Fibroblast of skin of scalp (primary cell): ENCODE data around the gene ITSN1.

Experiments
- DNase-seq: peaks from one replicate; pipeline ENCODE4 v3.0.0-alpha.2; 2013

ITSN1 gene

DNA sequence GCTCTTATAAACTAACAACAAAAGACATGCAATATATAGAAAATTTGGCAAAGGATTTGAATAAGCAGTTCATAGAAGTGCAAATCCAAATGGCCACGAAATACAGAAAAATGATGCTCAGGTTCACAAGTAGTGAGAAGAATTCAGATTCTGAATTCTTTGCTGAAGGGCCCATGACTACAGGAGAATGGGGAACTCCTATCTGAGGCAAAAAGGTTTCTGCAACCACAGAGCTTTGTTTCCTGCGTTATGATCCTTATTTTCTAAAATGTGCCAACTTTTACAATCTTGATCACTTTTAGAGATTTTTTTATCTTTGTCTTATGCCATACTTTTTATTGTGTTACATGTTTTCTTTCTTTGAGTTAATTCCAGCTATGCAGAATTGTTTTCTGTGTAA is 91.3 kb downstream of the ITSN1 start:
- no peak for DNase-seq

DNA sequence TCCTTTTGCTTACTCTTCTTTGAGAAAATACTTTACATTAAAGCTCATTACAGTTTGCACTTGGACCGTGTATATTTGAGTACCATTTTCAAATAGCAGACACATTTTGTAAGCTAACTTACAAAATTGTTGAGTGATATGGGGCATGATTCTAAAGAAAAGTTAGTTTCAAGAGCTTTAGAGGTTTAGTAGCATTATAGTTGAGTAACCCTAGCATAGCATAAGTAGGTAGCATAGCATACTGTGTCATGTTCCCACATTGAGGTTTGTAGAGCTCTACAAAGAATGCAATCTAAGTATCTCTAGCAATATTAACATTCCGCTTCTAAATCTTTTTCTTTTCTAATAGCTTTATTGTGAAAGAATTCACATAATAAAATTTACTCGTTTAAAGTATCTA is 92.0 kb downstream of the ITSN1 start:
- DNase-seq = peak; percentile 33

DNA sequence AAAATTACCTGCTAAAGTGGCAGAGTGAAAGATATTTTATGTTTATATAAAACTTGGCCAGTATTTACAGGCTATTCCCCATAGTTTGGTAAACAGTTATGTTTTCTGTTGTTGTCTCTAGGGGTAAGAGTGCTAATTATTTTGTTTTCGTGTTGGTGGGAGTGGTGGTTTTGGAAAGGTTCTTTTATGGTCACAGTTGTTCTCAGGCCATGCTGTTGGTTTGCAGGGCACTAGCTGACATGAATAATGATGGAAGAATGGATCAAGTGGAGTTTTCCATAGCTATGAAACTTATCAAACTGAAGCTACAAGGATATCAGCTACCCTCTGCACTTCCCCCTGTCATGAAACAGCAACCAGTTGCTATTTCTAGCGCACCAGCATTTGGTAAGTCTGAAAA is 92.5 kb downstream of the ITSN1 start:
- no peak for DNase-seq

DNA sequence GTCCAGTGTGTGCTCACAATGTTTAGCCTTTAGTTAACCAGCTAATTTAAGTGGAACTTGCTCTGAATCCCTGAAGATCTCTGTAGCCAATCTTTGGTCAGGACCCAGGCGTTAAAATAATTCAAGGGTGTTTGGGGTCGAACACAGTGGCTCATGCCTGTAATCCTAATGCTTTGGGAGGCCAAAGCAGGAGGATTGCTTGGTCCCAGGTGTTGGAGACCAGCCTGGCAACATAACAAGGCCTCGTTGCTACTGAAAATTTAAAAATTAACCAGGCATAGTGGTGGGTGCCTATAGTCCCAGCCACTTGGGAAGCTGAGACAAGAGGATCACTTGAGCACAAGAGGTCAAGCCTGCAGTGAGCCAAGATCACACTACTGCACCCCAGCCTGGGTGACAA is 94.3 kb downstream of the ITSN1 start:
- DNase-seq = no peak

DNA sequence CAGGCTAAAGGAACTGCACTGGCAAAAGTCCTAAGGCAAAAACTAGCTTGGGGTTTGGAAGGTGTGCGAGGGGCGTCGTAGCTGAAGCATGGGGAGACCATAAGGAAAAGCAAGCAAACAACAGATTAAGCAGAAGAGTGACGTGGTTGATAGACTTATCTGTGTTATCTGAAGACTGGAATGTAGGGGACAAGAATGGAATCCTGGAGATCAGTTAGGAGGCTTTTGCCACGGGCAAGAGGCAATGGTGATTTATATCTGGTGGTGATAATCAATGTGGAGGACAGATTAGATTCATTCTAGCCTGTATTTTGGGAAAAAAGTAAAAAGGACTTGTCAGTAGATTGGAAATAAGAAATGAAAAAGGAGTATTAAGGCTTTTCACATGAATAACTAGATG is 97.4 kb downstream of the ITSN1 start:
- no peak for DNase-seq

DNA sequence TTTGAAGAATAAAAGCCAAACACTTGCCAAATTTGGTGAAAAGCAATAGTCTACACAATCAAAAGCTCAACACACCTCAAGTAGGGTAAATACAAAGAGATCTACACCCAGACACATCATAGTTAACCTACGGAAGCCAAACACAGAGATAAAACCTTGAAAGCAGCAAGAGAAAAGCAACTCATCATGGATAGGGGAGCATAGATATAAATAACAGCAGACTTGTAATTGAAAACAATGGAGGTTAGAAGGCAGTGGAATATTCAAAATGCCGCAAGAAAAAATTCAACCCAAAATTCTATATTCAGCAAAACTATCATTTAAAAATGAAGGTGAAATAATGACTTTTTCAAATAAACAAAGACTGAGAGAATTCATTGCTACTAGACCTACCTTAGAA is 105.1 kb downstream of the ITSN1 start:
- no peak for DNase-seq

DNA sequence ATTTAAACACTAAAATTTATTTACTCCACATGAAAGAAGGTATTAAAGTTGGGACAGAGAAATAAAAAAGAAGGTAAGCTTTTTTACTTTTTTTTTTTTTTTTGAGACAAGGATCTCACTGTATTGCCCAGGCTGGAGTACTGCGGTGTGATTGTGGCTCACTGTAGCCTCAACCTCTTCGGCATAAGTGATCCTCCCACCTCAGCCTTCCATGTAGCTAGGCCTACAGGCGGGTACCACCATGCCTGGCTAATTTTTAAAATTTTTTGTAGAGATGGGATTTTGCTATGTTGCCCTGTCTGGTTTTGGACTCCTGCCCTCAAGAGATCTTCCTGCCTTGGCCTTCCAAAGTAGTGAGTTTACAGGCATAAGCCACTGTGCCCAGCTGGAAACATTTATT is 106.6 kb downstream of the ITSN1 start:
- no peak for DNase-seq

DNA sequence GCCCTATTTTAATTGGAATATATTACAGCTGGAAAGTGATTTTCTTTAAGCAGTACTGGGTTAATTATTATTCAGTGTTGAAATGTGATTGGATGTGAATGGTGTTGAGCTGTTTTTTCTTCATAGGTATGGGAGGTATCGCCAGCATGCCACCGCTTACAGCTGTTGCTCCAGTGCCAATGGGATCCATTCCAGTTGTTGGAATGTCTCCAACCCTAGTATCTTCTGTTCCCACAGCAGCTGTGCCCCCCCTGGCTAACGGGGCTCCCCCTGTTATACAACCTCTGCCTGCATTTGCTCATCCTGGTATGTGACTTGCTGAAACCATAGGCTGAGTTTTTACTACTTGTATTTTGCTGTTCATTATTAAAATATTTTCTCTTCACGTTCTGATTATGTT is 107.7 kb downstream of the ITSN1 start:
- peak; percentile 10 for DNase-seq

DNA sequence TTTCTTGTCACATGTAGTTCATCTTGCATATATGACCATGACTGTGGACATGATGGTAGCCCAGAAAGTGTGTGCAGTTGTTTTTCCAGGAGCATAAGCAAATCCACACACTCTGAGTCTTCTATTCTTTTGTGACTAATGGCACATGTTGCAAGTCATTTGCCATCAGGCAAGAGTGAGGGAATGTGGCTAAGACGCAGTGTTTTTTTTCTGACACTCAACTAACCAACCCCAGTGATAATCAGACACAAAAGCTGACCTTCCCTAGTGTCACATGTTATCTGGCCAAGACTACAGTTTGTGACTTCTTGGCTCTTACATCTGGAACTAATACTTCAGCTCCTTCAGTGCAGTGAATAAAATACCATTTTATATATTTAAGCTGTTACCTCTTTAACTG is 108.8 kb downstream of the ITSN1 start:
- peak; percentile 58 for DNase-seq

DNA sequence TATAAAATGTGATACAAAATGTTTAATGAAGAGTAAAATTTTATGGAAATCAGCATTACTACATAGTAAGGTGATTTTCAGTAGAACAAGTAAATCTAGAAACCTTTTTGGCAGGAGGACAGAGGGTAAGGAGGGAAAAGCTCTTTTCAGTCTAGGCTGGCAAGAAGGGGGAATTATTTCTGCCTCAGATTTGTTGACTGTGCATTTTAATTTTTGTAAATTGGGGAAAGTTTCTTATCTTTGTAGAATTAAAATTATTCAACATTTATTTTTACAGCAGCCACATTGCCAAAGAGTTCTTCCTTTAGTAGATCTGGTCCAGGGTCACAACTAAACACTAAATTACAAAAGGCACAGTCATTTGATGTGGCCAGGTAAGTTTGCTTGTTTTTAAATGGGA is 109.2 kb downstream of the ITSN1 start:
- DNase-seq = no peak

DNA sequence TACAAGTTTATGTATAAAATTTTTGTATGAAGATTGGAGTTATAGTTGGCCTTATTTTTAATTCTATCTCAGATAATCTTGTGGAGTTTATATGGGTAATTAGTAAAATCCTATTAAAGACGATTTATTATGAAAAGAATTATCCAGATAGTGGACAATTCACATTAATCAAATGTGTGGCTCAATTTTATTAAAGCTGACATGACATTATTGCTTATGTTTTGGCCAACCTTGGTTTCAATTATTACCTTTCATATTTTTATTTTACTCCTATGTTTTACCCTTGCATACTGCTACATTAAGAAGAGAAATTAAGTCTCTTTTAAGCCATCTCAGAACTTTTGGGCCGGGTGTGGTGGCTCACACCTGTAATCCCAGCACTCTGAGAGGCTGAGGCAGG is 110.0 kb downstream of the ITSN1 start:
- no peak for DNase-seq

DNA sequence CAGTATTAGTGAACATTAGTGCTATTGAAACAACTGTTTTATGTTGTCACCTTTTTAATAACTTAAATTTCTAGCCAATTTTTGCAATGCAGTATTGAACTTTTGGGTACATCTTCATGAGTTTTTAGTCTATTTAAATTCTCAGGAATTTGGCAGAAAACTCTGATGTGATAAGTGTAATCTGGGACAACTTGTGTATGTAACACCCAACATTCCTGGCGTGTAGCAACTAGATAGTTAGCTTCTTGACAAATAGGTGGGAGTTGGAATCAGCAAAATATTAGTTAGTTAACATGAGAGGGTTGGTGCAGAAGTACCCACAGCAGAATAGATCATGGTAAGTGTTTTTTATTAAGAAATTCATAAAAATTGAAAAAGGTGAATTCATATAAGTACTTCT is 111.6 kb downstream of the ITSN1 start:
- DNase-seq = no peak

DNA sequence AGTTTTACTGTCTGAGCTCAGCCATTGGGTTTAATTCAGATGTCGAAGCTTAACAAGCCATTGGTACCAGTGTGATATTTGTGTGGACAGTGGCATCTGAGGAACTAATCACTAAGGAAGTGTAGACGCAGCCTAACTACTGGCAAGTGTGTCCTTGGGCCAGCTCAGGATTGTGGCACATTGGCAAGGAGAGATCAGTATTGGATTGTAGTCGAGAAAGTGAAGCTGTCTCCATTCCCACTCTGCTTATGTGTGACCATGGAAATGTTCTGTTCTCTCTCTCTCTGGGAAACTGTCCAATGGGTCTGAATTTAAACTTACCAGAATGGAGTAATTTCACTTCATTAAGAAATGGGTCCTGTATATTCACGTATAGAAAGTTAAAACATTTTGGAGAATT is 112.2 kb downstream of the ITSN1 start:
- DNase-seq = no peak

DNA sequence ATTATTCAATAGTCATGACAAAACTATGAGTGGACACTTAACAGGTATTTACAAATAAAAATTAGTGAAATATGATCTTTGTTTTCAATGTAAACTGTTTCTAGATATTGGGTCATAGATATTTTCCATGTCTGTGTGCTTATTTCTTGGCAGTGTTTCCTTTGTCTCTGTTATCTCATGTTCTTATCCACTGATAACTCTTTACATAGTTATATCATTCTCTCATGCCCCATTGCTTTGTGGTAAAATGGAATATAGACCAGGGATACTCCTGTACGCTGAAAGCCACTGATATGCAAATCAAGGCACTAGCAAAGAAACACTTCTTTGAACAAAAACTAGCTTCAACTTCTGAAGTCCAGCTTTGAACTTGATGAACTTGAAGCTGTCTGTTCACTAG is 113.1 kb downstream of the ITSN1 start:
- no peak for DNase-seq

DNA sequence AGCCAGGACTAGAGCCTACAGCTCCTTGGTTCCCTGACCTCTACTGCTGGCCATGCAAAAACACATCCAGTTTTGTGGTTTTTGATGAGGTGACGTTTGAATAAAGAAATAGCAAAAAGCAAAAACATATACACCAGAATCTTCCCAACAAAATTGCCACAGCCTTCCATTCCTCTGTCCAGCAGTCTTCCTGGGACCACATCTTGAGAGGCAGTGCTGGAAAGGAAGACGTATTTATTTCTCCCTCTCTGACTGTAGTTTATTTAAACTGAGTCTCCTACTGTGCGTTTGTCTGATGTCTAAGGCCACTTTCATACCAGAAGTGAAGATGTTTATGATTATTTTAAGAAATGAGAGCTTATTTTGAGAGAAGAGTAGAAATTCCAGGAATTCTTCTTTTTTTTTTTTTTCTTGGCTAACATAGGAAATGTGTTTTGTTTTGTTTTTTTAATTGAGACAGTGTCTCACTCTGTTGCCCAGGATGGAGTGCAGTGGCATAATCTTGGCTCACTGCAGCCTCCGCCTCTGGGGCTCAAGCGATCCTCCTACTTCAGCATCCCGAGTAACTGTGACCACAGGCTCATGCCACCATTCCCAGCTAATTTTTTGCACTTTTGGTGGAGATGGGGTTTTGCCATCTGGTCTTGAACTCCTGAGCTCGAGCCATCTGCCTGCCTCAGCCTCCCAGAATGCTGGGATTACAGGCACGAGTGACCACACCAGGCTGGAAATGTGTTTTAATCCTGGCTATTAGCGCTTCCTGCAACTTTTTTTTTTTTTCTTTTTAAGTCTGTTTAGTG is 118.5 kb downstream of the ITSN1 start:
- peak; percentile 91 for DNase-seq

DNA sequence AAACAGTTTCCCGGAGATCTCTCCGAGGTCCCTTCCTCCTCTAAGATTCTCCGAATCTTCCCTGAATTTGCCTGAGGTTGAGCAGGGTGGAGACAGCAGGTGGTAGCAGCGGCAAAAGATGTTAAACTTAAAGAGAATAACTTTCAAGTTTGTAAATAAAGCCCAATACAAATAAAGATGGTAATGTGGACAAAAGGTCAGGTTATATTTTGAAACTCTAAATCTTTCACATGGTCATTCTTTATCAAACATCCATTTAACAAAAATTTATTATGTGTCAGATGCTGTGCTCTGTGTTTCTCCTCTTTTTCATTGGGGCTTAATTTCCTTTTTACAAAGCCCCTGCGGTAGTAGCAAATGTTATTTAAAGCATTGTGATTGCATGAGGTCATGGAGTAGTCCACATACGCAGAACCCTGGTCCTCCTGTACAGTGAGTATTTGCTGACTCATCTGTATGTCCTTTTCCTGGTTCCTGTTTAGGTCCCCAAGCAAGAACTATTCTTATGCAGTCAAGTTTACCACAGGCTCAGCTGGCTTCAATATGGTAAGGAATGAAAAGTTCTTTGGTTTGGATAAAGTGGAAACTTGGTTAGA is 119.2 kb downstream of the ITSN1 start:
- DNase-seq = peak; percentile 98

DNA sequence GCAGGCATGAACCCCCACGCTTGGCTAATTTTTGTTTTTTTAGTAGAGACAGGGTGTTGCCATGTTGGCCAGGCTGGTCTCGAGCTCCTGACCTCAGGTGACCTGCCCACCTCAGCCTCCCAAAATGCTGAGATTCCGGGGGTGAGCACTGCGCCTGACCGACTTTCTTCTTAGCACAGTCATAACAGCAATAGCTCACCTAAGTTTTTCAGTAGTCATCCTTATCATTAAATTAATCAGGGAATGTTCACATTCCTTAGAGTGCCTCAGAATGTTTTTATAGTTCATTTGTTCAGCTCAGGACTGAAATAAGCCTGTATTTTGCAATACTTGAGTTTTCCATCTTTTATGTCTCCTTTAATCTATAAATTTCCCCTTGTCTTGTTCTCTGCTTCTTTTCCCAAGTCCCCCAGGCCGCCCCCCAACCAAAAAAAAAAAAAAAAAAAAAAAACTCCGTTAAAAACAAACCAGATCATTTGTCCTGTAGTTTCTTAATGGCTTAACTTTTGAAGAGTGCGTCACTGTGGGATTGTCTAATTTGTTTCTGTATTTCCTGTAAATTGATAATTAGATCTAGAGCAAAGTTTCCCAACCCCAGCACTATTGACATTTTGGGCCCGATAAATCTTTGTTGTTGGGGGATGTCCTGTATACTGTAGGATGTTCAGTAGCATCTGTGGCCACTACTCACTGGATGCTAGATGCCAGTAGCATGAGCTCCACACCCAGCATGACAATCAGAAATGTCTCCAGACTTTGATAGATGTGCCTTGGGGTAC is 120.7 kb downstream of the ITSN1 start:
- DNase-seq = peak; percentile 17

DNA sequence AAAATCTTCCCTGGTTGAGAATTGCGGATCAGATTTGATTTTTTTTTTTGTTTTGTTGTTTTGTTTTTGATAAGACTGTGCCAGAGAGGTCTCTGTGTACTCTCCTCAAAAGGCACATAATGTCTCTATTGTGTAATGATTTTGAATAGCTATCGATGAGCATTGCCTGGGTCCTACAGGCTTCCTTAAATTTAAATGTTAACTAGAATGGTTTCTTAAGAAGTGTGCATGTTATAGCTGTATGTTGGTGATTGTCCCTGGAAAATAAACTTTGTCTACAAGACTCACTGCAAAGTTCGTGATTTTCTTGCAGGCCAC is 121.2 kb downstream of the ITSN1 start:
- no peak for DNase-seq

DNA sequence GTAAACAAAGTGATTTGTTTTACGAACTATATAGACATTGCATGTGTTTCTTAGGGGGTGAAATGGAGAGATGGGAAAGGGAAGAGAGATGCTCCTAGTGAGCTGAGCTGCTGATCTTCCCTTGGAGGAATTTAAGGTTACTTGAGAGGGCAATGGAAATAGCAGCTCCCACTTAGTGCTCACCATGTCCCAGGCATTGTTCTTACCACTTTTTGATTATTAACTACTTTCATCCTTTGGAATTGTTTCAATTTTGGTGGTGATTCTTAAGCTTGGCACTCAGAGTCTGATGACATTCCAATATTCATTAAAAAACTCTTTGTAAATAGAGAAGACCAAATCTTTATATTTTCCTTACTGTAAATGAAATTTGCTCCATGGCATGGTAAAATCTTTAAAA is 124.9 kb downstream of the ITSN1 start:
- peak; percentile 53 for DNase-seq

DNA sequence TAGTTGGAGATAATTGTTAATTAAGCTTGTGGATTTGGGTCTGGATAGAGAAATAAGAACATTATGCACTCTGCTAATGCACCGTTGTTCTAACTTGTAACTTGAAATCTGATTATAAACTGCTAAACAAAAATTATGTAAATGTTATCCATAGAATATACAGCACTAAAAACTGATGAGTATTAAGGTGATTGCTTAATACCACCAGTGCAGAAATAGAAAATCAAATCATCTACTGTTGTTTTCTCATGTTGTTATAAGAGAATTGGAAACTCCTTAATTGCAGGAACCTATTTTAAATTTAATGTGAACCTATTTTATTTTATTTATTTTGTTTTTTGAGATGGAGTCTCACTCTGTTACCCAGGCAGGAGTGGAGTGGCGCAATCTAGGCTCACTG is 125.7 kb downstream of the ITSN1 start:
- no peak for DNase-seq

DNA sequence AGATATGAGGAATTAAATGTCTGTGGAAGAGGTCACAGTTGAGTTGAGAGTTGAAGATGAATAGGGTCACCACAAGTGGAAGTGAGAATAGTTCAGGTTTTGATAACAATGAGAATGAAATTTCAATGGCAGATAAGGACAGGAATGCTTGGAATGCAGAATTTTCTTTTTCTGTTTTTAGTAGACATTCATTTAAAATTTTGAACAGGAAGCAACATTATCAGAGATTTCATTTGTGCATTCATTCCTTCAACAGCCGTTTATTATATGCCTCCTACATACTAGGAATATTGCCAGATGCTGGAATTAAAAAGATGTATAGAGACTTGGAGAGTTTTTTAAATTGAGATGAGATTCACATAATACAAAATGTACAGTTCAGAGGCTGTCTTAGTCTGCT is 126.8 kb downstream of the ITSN1 start:
- DNase-seq = no peak

DNA sequence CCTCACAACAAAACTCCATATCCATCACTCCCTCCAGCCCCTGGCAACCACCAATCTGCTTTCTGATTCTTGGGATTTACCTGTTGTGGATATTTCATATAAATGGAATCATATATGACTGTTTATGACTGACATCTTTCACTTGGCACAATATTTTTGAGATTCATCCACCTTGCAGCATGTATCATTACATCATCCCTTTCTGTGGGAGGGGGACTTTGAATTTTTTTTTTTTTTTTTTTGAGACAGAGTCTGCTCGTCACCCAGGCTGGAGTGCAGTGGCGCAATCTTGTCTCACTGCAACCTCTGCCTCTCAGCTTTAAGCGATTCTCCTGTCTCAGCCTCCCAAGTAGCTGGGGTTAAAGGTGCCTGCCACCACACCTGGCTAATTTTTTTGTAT is 128.2 kb downstream of the ITSN1 start:
- no peak for DNase-seq

DNA sequence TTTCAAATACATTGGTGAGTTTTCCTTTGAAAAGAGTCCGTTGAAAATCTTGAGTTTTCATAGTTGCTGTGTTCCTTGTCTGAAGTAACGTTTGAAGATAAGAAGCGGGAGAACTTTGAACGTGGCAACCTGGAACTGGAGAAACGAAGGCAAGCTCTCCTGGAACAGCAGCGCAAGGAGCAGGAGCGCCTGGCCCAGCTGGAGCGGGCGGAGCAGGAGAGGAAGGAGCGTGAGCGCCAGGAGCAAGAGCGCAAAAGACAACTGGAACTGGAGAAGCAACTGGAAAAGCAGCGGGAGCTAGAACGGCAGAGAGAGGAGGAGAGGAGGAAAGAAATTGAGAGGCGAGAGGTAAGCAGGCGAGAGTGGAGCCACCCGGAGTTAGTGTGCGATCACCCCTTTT is 129.7 kb downstream of the ITSN1 start:
- no peak for DNase-seq

DNA sequence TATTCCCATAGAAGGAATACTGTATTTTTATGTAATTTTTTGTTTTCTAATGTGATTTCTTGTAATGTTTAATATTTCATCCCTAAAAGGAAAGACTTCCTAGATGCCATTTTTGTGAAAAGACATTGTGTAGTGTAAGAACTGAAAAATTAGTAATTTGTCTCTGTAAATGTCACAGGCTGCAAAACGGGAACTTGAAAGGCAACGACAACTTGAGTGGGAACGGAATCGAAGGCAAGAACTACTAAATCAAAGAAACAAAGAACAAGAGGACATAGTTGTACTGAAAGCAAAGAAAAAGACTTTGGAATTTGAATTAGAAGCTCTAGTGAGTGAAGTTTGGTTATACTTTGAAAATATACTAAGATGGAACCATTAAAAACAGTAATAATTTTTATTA is 132.2 kb downstream of the ITSN1 start:
- DNase-seq = no peak
